ENCODE data around the gene KLC1.
"Not testable (repeated sequence)": the region's sequence is repeated elsewhere in the genome, so short reads cannot be mapped to it uniquely, and the experiment has no call there.

KLC1 gene

DNA sequence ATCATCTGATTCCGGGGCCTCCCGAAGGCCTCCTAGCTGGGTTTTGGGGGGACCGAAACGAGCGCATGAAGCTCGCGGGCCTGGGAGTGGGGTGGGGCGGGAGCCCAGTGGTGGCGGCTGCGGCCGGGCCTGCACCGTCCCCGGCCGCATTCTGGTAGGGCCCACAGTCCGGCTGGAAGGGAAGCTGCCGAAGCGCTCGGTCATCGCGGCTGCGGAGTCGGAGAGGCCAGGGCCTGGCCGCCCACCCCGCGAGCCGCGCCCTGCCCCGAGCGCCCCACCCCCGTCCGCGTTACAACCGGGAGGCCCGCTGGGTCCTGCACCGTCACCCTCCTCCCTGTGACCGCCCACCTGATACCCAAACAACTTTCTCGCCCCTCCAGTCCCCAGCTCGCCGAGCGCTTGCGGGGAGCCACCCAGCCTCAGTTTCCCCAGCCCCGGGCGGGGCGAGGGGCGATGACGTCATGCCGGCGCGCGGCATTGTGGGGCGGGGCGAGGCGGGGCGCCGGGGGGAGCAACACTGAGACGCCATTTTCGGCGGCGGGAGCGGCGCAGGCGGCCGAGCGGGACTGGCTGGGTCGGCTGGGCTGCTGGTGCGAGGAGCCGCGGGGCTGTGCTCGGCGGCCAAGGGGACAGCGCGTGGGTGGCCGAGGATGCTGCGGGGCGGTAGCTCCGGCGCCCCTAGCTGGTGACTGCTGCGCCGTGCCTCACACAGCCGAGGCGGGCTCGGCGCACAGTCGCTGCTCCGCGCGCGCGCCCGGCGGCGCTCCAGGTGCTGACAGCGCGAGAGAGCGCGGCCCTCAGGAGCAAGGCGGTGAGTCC is at the start of gene KLC1:
KLC1 (plus strand) TSS at position 528 of the 819 bp plus-strand sequence. CDS start 25,354 bp downstream, outside the sequence.
- no peaks in the 10 kb centered on the region for H3K9me3 Mint-ChIP-seq
- H3K36me3 Mint-ChIP-seq (ENCODE audit: low read depth), result no peaks in the 10 kb centered on the region
- H3K4me3 Mint-ChIP-seq, result peak within 1 kb of the TSS; percentile 84
- H3K4me1 Mint-ChIP-seq (ENCODE audit: low read depth), result peaks cover 20% of the 10 kb centered on the region
- H3K27ac Mint-ChIP-seq, result peak within 1 kb of the TSS; percentile 86
- no peaks in the 10 kb centered on the region for H3K27me3 Mint-ChIP-seq (ENCODE audit: low read depth)

GRCh38 chr14:103581206-103581605 is 47.8 kb upstream of the KLC1 start:
- no peak overlapping the region for H3K27ac Mint-ChIP-seq
- peaks cover 3% of the 10 kb centered on the region for H3K36me3 Mint-ChIP-seq (ENCODE audit: low read depth)
- no peak overlapping the region for H3K4me3 Mint-ChIP-seq
- H3K4me1 Mint-ChIP-seq (ENCODE audit: low read depth), result no peaks in the 10 kb centered on the region
- H3K27me3 Mint-ChIP-seq (ENCODE audit: low read depth), result no peaks in the 10 kb centered on the region
- H3K9me3 Mint-ChIP-seq, result no peaks in the 10 kb centered on the region

GRCh38 chr14:103581954-103582703 is 46.9 kb upstream of the KLC1 start:
- no peaks in the 10 kb centered on the region for H3K9me3 Mint-ChIP-seq
- no peaks in the 10 kb centered on the region for H3K36me3 Mint-ChIP-seq (ENCODE audit: low read depth)
- H3K27me3 Mint-ChIP-seq (ENCODE audit: low read depth), result no peaks in the 10 kb centered on the region
- H3K27ac Mint-ChIP-seq, result no peak overlapping the region
- H3K4me1 Mint-ChIP-seq (ENCODE audit: low read depth), result no peaks in the 10 kb centered on the region
- H3K4me3 Mint-ChIP-seq, result no peak overlapping the region

DNA sequence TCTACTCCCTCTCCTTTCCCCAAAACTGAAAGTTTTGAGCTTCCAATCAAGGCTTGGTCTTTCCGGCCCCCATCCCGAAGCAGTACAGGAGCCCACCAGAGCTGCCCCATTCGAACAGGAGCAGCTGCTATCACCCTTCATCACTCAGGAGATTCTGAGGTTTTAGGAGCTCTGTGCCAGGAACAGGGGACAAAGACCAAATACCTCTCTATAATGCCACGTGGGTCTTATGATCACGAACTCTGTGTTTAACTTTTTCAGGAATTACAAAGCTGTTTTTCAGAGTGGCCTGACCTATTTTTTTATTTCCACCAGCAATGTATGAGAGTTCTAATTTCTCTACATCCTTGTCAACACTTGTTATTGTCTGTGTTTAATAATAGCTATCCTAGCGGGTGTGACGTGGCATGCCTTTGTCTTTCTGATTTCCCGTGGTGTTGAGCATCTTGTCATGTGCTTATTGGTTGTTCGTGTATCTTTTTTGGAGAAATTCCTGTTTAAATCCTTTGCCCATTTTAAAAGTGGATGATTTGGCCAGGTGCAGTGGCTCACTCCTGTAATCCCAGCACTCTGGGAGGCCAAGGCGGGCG is 44.6 kb upstream of the KLC1 start:
- Mint-ChIP-seq H3K4me3 (no peak overlapping the region), H3K36me3 (ENCODE audit: low read depth) (no peaks in the 10 kb centered on the region), H3K4me1 (ENCODE audit: low read depth) (no peaks in the 10 kb centered on the region), H3K27ac (no peak overlapping the region), H3K27me3 (ENCODE audit: low read depth) (no peaks in the 10 kb centered on the region), H3K9me3 (no peaks in the 10 kb centered on the region)

- Mint-ChIP-seq H3K27ac (no peak overlapping the region), H3K4me1 (ENCODE audit: low read depth) (peaks cover 3% of the 10 kb centered on the region), H3K4me3 (no peak overlapping the region), H3K27me3 (ENCODE audit: low read depth) (no peaks in the 10 kb centered on the region), H3K9me3 (no peaks in the 10 kb centered on the region), H3K36me3 (ENCODE audit: low read depth) (no peaks in the 10 kb centered on the region)
Measured at GRCh38 chr14:103593577-103593976, 35.4 kb upstream of the KLC1 start.

GRCh38 chr14:103594265-103594664 is 34.7 kb upstream of the KLC1 start:
- H3K27ac Mint-ChIP-seq, result no peak overlapping the region

DNA sequence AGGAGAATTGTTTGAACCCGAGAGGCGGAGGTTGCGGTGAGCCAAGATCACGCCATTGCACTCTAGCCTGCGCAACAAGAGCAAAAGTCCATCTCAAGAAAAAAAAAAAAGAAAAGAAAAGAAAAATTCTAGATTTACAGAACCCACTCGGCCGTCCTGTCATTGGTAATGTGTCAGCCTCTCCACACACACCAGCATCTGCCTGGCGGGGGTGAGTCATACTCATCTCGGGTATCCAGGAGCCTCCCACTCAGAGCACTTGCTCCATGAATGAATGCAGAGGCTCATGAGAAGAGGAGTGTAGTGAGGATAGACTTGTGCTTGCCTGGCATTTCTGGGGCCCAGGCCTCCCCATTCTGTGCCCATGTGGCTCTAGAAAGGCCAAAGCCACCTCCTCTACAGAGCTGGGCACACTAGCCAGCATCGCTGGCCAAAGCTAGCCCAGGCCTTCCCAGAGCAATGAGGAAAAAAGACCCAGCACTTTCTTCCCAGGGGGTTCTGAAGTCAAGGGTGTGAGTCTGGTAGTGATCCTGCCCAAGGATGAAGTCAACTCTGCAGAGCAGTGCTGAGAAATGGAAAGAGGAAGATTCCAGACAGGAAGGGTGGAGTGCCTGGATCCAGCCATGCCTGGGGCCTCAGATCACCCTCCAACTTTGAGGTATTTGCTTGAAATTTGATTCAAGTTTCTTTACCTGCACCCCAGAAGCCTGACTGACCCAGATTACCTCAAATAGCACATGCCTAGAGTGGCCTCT is 31.2 kb upstream of the KLC1 start:
- Mint-ChIP-seq H3K4me3 (no peak overlapping the region), H3K4me1 (ENCODE audit: low read depth) (peaks cover 3% of the 10 kb centered on the region), H3K27me3 (ENCODE audit: low read depth) (no peaks in the 10 kb centered on the region), H3K9me3 (no peaks in the 10 kb centered on the region), H3K36me3 (ENCODE audit: low read depth) (no peaks in the 10 kb centered on the region), H3K27ac (no peak overlapping the region)

More at GRCh38 chr14:103594265-103594664, 34.7 kb upstream of the KLC1 start:
- no peak overlapping the region for H3K4me3 Mint-ChIP-seq
- H3K9me3 Mint-ChIP-seq, result no peaks in the 10 kb centered on the region
- peaks cover 3% of the 10 kb centered on the region for H3K4me1 Mint-ChIP-seq (ENCODE audit: low read depth)
- H3K27me3 Mint-ChIP-seq (ENCODE audit: low read depth), result no peaks in the 10 kb centered on the region
- no peaks in the 10 kb centered on the region for H3K36me3 Mint-ChIP-seq (ENCODE audit: low read depth)

DNA sequence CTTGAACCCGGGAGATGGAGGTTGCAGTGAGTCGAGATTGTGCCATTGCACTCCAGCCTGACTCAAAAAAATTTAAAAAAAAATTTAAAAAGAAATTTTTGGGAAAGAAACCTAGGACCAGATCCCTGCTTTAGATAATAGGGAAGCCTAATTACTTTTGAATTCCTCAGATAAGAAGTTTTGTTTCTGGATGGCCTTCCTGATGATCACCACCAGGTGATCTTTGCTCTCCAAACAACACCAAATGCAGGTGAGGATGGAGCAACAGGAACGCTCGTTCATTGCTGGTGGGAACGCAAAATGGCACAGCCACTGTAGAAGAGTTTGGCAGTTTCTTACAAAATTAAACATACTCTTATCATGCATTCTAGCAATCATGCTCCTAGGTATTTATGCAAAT is 28.5 kb upstream of the KLC1 start:
- no peak overlapping the region for H3K27ac Mint-ChIP-seq
- H3K9me3 Mint-ChIP-seq, result no peaks in the 10 kb centered on the region
- no peak overlapping the region for H3K4me3 Mint-ChIP-seq
- no peaks in the 10 kb centered on the region for H3K27me3 Mint-ChIP-seq (ENCODE audit: low read depth)
- H3K4me1 Mint-ChIP-seq (ENCODE audit: low read depth), result no peaks in the 10 kb centered on the region
- H3K36me3 Mint-ChIP-seq (ENCODE audit: low read depth), result no peaks in the 10 kb centered on the region

DNA sequence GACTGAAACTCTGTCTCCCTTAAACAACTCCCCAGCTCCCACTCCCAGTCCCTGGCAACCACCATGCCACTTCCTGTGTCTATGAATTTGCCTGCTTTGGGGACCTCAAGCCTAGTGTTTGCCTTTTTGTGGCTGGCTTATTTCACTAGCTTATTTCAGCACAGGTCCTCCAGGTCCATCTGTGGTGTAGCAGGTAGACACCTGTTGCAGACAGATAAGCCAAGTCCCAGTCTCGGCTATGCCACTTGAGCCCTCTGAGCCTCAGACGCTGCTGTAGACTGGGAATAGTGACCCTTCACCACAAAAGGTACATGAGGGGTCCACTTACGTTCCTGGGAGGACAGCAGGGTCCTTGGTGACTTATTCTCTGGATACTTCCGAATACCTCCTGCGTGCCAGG is 24.4 kb upstream of the KLC1 start:
- peaks cover 23% of the 10 kb centered on the region for H3K27me3 Mint-ChIP-seq (ENCODE audit: low read depth)
- no peaks in the 10 kb centered on the region for H3K9me3 Mint-ChIP-seq
- H3K27ac Mint-ChIP-seq, result no peak overlapping the region
- no peak overlapping the region for H3K4me3 Mint-ChIP-seq
- H3K36me3 Mint-ChIP-seq (ENCODE audit: low read depth), result no peaks in the 10 kb centered on the region
- peaks cover 18% of the 10 kb centered on the region for H3K4me1 Mint-ChIP-seq (ENCODE audit: low read depth)

- Mint-ChIP-seq H3K27me3 (ENCODE audit: low read depth) (peaks cover 23% of the 10 kb centered on the region), H3K27ac (peak overlapping the region; percentile 75), H3K4me1 (ENCODE audit: low read depth) (peaks cover 18% of the 10 kb centered on the region), H3K9me3 (peaks cover 13% of the 10 kb centered on the region), H3K4me3 (peak overlapping the region; percentile 83), H3K36me3 (ENCODE audit: low read depth) (peaks cover 3% of the 10 kb centered on the region)
Measured at GRCh38 chr14:103606963-103607668, 21.9 kb upstream of the KLC1 start.

- Mint-ChIP-seq H3K36me3 (ENCODE audit: low read depth) (peaks cover 3% of the 10 kb centered on the region), H3K9me3 (peaks cover 13% of the 10 kb centered on the region), H3K27ac (no peak overlapping the region), H3K4me1 (ENCODE audit: low read depth) (peaks cover 18% of the 10 kb centered on the region), H3K27me3 (ENCODE audit: low read depth) (peaks cover 23% of the 10 kb centered on the region), H3K4me3 (peak overlapping the region; percentile 83)
Measured at GRCh38 chr14:103607822-103608221, 21.2 kb upstream of the KLC1 start.

DNA sequence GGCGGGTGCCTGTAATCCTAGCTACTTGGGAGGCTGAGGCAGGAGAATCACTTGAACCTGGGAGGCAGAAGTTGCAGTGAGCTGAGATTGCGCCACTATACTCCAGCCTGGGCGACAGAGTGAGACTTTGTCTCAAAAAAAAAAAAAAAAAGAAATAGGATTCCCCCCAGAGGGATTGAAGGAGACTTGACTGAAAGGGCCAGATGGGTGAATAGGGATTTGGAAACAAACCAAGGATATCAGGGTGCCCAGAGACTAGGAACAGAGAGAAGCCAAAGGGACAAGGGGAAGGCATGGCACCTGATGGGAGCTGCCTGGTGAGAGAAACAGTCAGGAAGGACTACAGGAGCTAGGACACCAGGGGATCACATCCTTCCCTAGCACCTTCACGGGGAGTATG is 19.9 kb upstream of the KLC1 start:
- H3K9me3 Mint-ChIP-seq, result peaks cover 13% of the 10 kb centered on the region
- H3K27ac Mint-ChIP-seq; H3K4me3 Mint-ChIP-seq; H3K36me3 Mint-ChIP-seq (ENCODE audit: low read depth): not testable (repeated sequence)
- peaks cover 18% of the 10 kb centered on the region for H3K4me1 Mint-ChIP-seq (ENCODE audit: low read depth)
- H3K27me3 Mint-ChIP-seq (ENCODE audit: low read depth), result peaks cover 23% of the 10 kb centered on the region

GRCh38 chr14:103611215-103611614 is 17.8 kb upstream of the KLC1 start:
- H3K27ac Mint-ChIP-seq, result no peak overlapping the region
- H3K4me3 Mint-ChIP-seq, result no peak overlapping the region
- H3K4me1 Mint-ChIP-seq (ENCODE audit: low read depth), result peaks cover 18% of the 10 kb centered on the region
- peaks cover 13% of the 10 kb centered on the region for H3K9me3 Mint-ChIP-seq
- peaks cover 3% of the 10 kb centered on the region for H3K36me3 Mint-ChIP-seq (ENCODE audit: low read depth)
- peaks cover 23% of the 10 kb centered on the region for H3K27me3 Mint-ChIP-seq (ENCODE audit: low read depth)

- Mint-ChIP-seq H3K36me3 (ENCODE audit: low read depth) (peaks cover 3% of the 10 kb centered on the region), H3K27me3 (ENCODE audit: low read depth) (peaks cover 5% of the 10 kb centered on the region), H3K4me3 (no peak overlapping the region), H3K4me1 (ENCODE audit: low read depth) (no peaks in the 10 kb centered on the region), H3K27ac (no peak overlapping the region), H3K9me3 (peaks cover 13% of the 10 kb centered on the region)
Measured at GRCh38 chr14:103613517-103613916, 15.5 kb upstream of the KLC1 start.

Data from T-helper 1 cell treated with Interleukin-12 subunit alpha and Interleukin-12 subunit beta and Interleukin-4 antibody, amounts not matched to agents 30 μg/mL and 1 μg/mL, for 36 hours (primary cell).